HEK293 (cell line): ENCODE data around the gene VGLL4.

Experiments
- CTCF ChIA-PET: fragments of 350-600 bp; formaldehyde crosslinking; extraction: SDS; loops from one replicate; lab custom pipeline; 2021; ENCODE audit warnings: antibody characterized with exemption; lab: Yijun Ruan, JAX
- POLR2A ChIA-PET: fragments of 300-600 bp; formaldehyde crosslinking; extraction: SDS; loops from one replicate; lab custom pipeline; 2020; ENCODE audit warnings: antibody characterized with exemption, inconsistent platforms; lab: Yijun Ruan, JAX
- H3K27ac ChIP-seq: fragments of 200-500 bp; sonication (Bioruptor generic); 2 replicates; pipeline ENCODE4 v1.5.1; 2014; ENCODE audit warnings: low read depth, low read length, control low read depth, inconsistent platforms; ENCODE audit errors: extremely low read depth
- H3K36me3 ChIP-seq, 2 experiments: fragments of 200-500 bp in 1 of 2; sonication (Bioruptor generic) in 1 of 2; 1 replicate in 1 of 2; 2 replicates in 1 of 2; pipeline ENCODE4 v1.5.1; 2014 to 2017; ENCODE audit warnings: inconsistent platforms in 2 of 2, low read length in 2 of 2; ENCODE audit not compliant: control insufficient read depth in 2 of 2, insufficient read depth in 1 of 2
- H3K4me1 ChIP-seq: fragments of 200-500 bp; sonication (Bioruptor generic); 2 replicates; pipeline ENCODE4 v1.5.1; 2014; ENCODE audit warnings: mild to moderate bottlenecking, low read length, inconsistent platforms; ENCODE audit not compliant: control insufficient read depth, insufficient read depth
- H3K4me3 ChIP-seq: 2 replicates; pipeline ENCODE4 v1.5.1; 2011; ENCODE audit warnings: low read depth, mild to moderate bottlenecking, control low read depth, low read length, moderate library complexity
- H3K9me3 ChIP-seq: fragments of 200-500 bp; sonication (Bioruptor generic); 2 replicates; pipeline ENCODE4 v1.5.1; 2014; ENCODE audit warnings: low read depth, low read length, inconsistent platforms; ENCODE audit not compliant: control insufficient read depth, insufficient read depth
- ELK4 ChIP-seq: IDR thresholded peaks from 2 replicates; pipeline ENCODE4 v1.6.1; 2011; ENCODE audit warnings: mild to moderate bottlenecking, low read depth, low read length, borderline replicate concordance
- PRDM2 ChIP-seq: fragments of 450-650 bp; formaldehyde crosslinking; IDR thresholded peaks from 2 replicates; pipeline ENCODE4 v1.5.1; 2016; ENCODE audit warnings: missing biosample characterization, missing genetic modification characterization, borderline replicate concordance
- RBAK ChIP-seq: fragments of 450-650 bp; formaldehyde crosslinking; IDR thresholded peaks from 2 replicates; pipeline ENCODE4 v1.5.1; 2016; ENCODE audit warnings: missing biosample characterization, missing genetic modification characterization
- ZBTB6 ChIP-seq: fragments of 450-650 bp; formaldehyde crosslinking; IDR thresholded peaks from 2 replicates; pipeline ENCODE4 v1.5.1; 2017; ENCODE audit warnings: missing biosample characterization, missing genetic modification characterization
- ZNF121 ChIP-seq: fragments of 450-650 bp; formaldehyde crosslinking; IDR thresholded peaks from 2 replicates; pipeline ENCODE4 v1.5.1; 2016; ENCODE audit warnings: missing biosample characterization, missing genetic modification characterization
- ZNF138 ChIP-seq: fragments of 450-650 bp; formaldehyde crosslinking; IDR thresholded peaks from 2 replicates; pipeline ENCODE4 v1.5.1; 2016; ENCODE audit warnings: missing biosample characterization, missing genetic modification characterization, borderline replicate concordance
- ZNF16 ChIP-seq: fragments of 450-650 bp; formaldehyde crosslinking; IDR thresholded peaks from 2 replicates; pipeline ENCODE4 v1.5.1; 2016; ENCODE audit warnings: low read depth, missing biosample characterization, missing genetic modification characterization
- ZNF398 ChIP-seq: fragments of 450-650 bp; formaldehyde crosslinking; IDR thresholded peaks from 2 replicates; pipeline ENCODE4 v1.5.1; 2017; ENCODE audit warnings: missing biosample characterization, missing genetic modification characterization
- ZNF404 ChIP-seq: fragments of 450-650 bp; formaldehyde crosslinking; IDR thresholded peaks from 2 replicates; pipeline ENCODE4 v1.5.1; 2017; ENCODE audit warnings: missing biosample characterization, missing genetic modification characterization
- ZNF473 ChIP-seq: fragments of 450-650 bp; formaldehyde crosslinking; IDR thresholded peaks from 2 replicates; pipeline ENCODE4 v1.5.1; 2017; ENCODE audit warnings: missing biosample characterization, missing genetic modification characterization
- ZNF48 ChIP-seq: fragments of 450-650 bp; formaldehyde crosslinking; IDR thresholded peaks from 2 replicates; pipeline ENCODE4 v1.5.1; 2016; ENCODE audit warnings: missing biosample characterization, missing genetic modification characterization
- ZNF513 ChIP-seq: fragments of 450-650 bp; IDR thresholded peaks from 2 replicates; pipeline ENCODE4 v1.5.1; 2018; ENCODE audit warnings: missing biosample characterization, missing genetic modification characterization
- ZNF529 ChIP-seq: fragments of 450-650 bp; formaldehyde crosslinking; IDR thresholded peaks from 2 replicates; pipeline ENCODE4 v1.5.1; 2017; ENCODE audit warnings: missing genetic modification characterization, missing biosample characterization; ENCODE audit not compliant: insufficient replicate concordance
- ZNF585B ChIP-seq: fragments of 450-650 bp; formaldehyde crosslinking; IDR thresholded peaks from 2 replicates; pipeline ENCODE4 v1.5.1; 2016; ENCODE audit warnings: missing biosample characterization, missing genetic modification characterization
- ZNF629 ChIP-seq: fragments of 450-650 bp; formaldehyde crosslinking; IDR thresholded peaks from 2 replicates; pipeline ENCODE4 v1.5.1; 2017; ENCODE audit warnings: missing biosample characterization, missing genetic modification characterization
- ZNF707 ChIP-seq: fragments of 450-650 bp; formaldehyde crosslinking; IDR thresholded peaks from 2 replicates; pipeline ENCODE4 v1.5.1; 2016; ENCODE audit warnings: missing biosample characterization, missing genetic modification characterization

VGLL4 gene

GRCh38 chr3:11624161-11624560 lies 19.6 kb downstream of the VGLL4 start:
- H3K36me3 ChIP-seq, result no peaks in the 10 kb centered on the region; a peak in 1 of 3 replicates
- H3K27ac ChIP-seq, result no peak overlapping the region
- no peak overlapping the region for H3K4me3 ChIP-seq
- H3K9me3 ChIP-seq, result no peaks in the 10 kb centered on the region
- CTCF ChIA-PET, result no interaction called here
- H3K4me1 ChIP-seq, result peaks cover 10% of the 10 kb centered on the region
- TF ChIP-seq RBAK (tag by site-specific recombination), result no peak
- no peak for TF ChIP-seq ZNF585B (tag by site-specific recombination)
- TF ChIP-seq ZNF707 (tag by site-specific recombination), result no peak
- no peak for TF ChIP-seq ZNF48 (tag by site-specific recombination)
- no peak for TF ChIP-seq ZNF398 (tag by site-specific recombination)
- no peak for TF ChIP-seq ZBTB6 (tag by site-specific recombination)
- no peak for TF ChIP-seq ZNF529 (tag by site-specific recombination)
- TF ChIP-seq ZNF629 (tag by site-specific recombination), result no peak
- no peak for TF ChIP-seq ZNF16 (tag by site-specific recombination)
- no peak for TF ChIP-seq ELK4
- TF ChIP-seq ZNF121 (tag by site-specific recombination), result no peak
- TF ChIP-seq ZNF138 (tag by site-specific recombination), result no peak
- POLR2A ChIA-PET, result no interaction called here

- peaks cover 12% of the 10 kb centered on the region for H3K4me1 ChIP-seq
- no peak overlapping the region for H3K4me3 ChIP-seq
- POLR2A ChIA-PET, result interaction anchor here (0.6 kb wide), 1 partner anchor 55 kb away, joined by 7 read pairs; no protein-coding TSS in a partner anchor
- CTCF ChIA-PET, result interaction anchor here (0.6 kb wide), 1 partner anchor 151 kb away, joined by 3 read pairs; no protein-coding TSS in a partner anchor
- no peaks in the 10 kb centered on the region for H3K9me3 ChIP-seq
- H3K36me3 ChIP-seq, result no peaks in the 10 kb centered on the region; a peak in 1 of 3 replicates
- no peak for TF ChIP-seq PRDM2
- TF ChIP-seq ZNF513 (tag by site-specific recombination), result no peak
- TF ChIP-seq ZNF404 (tag by site-specific recombination), result no peak
- no peak for TF ChIP-seq ZNF473 (tag by site-specific recombination)
- H3K27ac ChIP-seq, result no peak overlapping the region
These were observed 20.8 kb downstream of the VGLL4 start for GRCh38 chr3:11622586-11623550.
